RPMI8226 (cell line): ENCODE data around the gene SLC25A2.
"Not testable (repeated sequence)": the region's sequence is repeated elsewhere in the genome, so short reads cannot be mapped to it uniquely, and the experiment has no call there.

ENCODE experiments used
- DNase-seq: peaks from one replicate; pipeline ENCODE4 v3.0.0-alpha.2; 2015

SLC25A2 gene

DNA sequence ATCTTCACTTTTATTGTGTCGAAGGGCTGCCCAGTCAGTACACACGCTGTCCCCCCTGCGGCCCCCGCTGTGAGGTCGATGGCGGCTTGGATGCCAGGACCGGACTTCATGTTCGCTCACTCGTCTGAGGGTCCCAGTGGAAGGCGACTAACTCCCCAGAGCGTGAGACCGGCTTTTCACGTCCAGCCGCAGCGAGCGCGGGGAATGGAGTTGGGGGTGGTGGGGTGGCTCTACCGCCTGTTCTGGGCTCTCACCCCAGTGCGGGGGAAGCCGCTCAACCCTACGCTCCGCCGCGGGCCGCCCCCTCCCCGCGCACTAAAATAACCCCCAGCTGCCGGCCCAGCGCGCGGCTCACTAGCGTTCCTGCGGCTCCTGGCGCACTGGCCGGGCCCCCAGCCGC is at the start of gene SLC25A2:
TSS of gene SLC25A2 (minus strand) at position 294 of the 400 bp plus-strand sequence. CDS start at position 110, 184 bp downstream.
- DNase-seq, result no peak

DNA sequence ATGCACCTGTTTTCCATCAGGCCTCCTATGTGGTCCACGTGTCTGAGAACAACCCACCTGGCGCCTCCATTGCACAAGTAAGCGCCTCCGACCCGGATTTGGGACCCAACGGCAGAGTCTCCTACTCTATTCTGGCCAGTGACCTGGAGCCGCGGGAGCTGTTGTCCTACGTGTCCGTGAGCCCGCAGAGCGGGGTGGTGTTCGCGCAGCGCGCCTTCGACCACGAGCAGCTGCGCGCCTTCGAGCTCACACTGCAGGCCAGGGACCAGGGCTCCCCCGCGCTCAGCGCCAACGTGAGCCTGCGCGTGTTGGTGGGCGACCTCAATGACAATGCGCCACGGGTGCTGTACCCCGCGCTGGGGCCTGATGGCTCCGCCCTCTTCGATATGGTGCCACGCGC is 47.7 kb upstream of the SLC25A2 start:
- no peak for DNase-seq

DNA sequence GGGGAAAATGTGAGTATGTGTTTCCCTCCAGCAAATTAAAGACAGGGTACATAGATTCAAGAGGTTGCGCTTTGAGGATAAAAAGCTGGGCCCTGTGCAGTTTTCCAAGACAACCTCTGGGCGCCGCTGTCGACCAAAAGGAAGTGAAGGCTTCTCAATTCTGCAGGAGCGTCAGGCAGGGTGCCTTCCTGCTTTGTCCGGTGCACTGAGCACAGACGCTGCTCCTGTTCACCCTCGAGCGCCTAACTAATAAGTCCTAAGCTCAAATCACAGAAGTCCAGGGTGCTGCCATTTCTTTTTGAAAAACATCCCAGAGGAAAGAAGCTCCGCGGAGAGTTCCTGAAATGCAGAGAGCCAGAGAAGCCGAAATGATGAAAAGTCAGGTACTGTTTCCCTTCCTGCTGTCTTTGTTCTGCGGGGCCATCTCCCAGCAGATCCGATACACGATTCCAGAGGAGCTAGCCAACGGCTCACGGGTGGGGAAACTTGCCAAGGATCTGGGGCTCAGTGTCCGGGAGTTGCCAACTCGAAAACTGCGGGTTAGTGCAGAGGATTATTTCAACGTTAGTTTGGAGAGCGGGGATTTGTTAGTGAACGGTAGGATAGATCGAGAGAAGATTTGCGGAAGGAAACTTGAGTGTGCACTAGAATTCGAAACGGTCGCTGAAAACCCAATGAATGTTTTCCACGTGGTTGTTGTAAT is 46.2 kb upstream of the SLC25A2 start, which contains the start of gene PCDHGB1:
TSS of gene PCDHGB1 (plus strand) at position 183 of the 703 bp plus-strand sequence. CDS start at position 345, 162 bp downstream.
- DNase-seq, result peak; percentile 77

DNA sequence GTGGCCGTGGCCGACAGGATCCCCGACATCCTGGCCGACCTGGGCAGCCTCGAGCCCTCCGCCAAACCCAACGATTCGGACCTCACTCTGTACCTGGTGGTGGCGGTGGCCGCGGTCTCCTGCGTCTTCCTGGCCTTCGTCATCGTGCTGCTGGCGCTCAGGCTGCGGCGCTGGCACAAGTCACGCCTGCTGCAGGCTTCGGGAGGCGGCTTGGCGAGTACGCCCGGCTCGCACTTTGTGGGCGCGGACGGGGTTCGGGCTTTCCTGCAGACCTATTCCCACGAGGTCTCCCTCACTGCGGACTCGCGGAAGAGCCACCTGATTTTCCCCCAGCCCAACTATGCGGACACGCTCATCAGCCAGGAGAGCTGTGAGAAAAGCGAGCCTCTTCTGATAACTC is 42.2 kb upstream of the SLC25A2 start:
- not testable (repeated sequence) for DNase-seq

DNA sequence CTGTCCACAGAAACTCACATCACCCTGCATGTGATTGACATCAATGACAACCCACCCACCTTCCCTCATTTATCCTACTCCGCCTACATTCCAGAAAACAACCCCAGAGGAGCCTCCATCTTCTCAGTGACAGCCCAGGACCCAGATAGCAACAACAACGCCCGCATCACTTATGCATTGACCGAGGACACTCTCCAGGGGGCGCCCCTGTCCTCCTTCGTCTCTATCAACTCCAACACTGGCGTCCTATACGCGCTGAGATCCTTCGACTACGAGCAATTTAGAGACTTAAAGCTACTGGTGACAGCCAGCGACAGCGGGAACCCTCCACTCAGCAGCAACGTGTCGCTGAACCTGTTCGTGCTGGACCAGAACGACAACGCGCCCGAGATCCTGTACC is 41.5 kb upstream of the SLC25A2 start:
- no peak for DNase-seq

DNA sequence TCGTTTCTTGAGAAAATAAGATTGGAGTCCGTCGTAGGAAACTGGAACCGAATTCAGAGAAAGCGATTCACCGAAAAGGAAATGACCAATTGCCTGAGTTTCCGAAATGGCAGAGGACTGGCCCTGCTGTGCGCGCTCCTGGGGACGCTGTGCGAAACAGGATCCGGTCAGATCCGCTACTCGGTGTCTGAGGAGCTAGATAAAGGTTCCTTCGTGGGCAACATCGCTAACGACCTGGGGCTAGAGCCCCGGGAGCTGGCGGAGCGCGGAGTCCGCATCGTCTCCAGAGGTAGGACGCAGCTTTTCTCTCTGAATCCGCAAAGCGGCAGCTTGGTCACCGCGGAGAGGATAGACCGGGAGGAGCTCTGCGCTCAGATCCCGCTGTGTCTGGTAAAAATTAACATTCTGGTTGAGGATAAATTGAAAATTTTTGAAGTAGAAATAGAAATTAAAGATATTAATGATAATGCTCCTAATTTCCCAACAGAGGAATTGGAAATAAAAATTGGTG is 40.2 kb upstream of the SLC25A2 start:
- no peak for DNase-seq

DNA sequence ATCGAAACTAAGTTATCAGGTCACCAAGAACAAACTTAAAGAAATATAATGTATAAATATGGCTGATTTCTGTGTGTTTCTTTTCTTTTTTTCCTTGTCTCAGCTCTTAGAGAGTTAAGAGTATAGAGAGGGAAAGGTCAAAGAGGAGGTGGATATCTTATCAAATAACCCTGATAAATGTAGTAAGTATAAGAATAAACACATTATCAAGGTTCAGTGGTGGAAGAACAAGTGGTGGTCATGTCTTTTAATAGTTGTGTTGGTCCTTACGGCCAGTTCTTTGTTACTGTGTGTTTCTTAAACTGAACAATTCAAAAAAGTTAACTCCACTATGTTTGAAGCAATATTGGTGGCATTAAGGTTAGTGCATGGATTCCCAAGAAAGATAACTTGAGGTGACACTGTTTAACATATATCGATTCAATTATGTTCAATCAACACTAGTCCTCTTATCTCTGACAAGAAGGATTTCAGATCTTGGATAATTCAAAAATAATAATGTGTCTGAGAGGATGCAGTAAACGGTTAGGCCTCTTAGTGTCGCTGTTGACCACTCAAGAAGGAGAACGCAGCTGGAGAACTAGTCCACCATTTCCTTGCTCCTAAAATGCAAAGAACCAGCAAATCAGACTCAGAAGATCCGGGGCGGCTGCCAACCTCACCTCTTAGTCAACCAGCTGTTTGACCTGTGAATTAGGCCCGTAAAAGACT is 39.5 kb upstream of the SLC25A2 start, which contains the start of gene PCDHGA3:
TSS of gene PCDHGA3 (plus strand) at position 588 of the 711 bp plus-strand sequence. CDS start 205 bp downstream, outside the sequence.
- DNase-seq, result peak; percentile 41

DNA sequence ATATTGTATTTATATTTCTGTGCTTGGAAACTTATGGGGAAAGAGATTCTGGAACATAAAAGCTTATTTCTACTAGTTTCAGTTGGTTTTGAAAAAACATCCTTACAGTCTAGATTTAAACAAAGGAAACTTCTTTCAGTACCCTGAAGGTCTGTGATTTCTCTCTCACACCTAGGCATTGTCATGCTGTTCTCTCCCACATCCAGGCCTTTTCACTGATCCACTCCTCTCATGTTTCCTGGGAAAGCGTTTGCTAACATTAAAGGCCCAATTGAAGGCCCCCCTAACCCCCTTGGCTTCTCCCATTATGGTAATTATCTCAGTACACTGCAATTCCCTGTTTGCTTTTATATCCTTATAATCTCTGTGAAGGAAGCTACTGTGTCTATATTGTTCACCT is 38.9 kb upstream of the SLC25A2 start:
- DNase-seq, result no peak

DNA sequence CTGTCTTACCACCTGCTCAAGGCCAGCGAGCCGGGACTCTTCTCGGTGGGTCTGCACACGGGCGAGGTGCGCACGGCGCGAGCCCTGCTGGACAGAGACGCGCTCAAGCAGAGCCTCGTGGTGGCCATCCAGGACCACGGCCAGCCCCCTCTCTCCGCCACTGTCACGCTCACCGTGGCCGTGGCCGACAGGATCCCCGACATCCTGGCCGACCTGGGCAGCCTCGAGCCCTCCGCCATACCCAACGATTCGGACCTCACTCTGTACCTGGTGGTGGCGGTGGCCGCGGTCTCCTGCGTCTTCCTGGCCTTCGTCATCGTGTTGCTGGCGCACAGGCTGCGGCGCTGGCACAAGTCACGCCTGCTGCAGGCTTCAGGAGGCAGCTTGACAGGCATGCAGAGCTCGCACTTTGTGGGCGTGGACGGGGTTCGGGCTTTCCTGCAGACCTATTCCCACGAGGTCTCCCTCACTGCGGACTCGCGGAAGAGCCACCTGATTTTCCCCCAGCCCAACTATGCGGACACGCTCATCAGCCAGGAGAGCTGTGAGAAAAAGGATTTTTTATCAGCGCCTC is 37.0 kb upstream of the SLC25A2 start:
- DNase-seq, result not testable (repeated sequence)

DNA sequence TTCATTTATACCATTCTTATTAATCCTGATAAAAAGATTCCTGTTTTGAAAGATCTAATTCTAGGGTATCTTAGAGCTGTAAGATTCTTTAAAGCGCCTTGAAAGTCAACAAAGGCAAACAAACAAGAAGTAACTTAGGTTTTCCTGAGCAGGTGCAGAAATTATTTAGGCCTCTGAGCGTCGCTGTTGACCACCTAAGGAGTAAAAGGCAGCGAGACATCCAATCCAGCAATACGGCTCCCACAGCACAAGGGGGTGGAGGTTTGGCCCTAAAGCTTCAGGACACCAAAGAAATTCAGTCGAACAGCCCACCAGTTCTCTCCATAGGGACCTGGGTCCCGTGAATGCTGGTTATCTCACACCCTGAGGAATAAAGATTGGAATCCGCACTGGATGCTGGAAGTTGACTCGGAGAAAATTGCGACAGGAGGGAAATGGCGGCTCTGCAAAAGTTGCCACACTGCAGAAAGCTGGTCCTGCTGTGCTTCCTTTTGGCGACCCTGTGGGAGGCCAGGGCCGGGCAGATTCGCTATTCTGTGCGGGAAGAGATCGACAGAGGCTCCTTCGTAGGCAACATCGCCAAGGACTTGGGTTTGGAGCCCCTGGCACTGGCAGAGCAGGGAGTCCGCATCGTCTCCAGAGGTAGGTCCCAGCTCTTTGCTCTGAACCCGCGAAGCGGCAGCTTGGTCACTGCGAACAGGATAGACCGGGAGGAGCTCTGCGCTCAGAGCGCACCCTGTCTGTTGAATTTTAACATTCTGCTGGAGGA is 34.9 kb upstream of the SLC25A2 start, which contains the start of gene PCDHGA2:
TSS of gene PCDHGA2 (plus strand) at position 223 of the 769 bp plus-strand sequence.
- peak; percentile 65 for DNase-seq

DNA sequence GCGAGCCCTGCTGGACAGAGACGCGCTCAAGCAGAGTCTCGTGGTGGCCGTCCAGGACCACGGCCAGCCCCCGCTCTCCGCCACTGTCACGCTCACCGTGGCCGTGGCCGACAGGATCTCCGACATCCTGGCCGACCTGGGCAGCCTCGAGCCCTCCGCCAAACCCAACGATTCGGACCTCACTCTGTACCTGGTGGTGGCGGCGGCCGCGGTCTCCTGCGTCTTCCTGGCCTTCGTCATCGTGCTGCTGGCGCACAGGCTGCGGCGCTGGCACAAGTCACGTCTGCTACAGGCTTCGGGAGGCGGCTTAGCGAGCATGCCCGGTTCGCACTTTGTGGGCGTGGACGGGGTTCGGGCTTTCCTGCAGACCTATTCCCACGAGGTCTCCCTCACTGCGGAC is 28.7 kb upstream of the SLC25A2 start:
- not testable (repeated sequence) for DNase-seq

DNA sequence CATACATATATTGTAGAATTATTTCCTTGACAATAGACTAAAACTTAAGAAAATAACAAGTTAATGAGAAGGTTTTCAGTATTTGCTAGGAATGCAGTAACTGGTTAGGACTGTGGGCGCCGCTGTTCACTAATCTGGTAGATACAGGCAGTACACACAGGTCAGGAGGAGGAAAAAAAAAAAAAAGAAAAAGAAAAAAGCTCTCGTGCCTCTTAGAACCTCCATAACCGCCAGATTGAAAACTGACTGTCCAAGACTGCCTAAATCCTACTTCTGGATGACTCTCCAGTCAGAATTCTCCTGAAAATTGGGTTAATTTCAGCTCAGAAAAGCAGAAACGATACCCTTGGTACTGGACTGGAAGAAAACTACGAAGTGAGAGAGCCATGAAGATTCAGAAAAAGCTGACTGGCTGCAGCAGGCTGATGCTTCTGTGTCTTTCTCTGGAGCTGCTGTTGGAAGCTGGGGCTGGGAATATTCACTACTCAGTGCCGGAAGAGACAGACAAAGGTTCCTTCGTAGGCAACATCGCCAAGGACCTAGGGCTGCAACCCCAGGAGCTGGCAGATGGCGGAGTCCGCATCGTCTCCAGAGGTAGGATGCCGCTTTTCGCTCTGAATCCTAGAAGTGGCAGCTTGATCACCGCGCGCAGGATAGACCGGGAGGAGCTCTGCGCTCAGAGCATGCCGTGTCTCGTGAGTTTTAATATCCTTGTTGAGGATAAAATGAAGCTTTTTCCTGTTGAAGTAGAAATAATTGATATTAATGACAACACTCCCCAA is 26.6 kb upstream of the SLC25A2 start, which contains the start of gene PCDHGA1:
TSS of gene PCDHGA1 (plus strand) at position 216 of the 782 bp plus-strand sequence.
- peak; percentile 63 for DNase-seq

DNA sequence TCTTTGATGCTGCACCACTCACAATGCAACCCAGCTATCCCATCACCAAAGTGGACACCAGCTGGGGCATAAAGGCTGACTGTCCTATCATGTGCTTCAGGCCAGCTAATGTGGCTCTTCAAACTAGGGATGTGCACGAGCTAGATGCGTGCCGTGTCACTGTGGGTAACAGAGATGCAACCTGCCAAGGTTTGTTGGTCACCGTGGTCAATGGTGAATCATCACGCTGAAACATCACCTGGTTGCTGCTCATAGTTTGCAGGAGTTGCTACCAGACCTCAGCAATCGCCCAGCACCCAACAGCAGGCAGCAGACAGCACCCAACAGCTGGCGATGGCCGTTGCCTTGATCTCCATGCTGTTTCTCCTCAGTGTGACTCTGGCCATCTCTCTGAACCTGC is 24.4 kb upstream of the SLC25A2 start:
- DNase-seq, result no peak

DNA sequence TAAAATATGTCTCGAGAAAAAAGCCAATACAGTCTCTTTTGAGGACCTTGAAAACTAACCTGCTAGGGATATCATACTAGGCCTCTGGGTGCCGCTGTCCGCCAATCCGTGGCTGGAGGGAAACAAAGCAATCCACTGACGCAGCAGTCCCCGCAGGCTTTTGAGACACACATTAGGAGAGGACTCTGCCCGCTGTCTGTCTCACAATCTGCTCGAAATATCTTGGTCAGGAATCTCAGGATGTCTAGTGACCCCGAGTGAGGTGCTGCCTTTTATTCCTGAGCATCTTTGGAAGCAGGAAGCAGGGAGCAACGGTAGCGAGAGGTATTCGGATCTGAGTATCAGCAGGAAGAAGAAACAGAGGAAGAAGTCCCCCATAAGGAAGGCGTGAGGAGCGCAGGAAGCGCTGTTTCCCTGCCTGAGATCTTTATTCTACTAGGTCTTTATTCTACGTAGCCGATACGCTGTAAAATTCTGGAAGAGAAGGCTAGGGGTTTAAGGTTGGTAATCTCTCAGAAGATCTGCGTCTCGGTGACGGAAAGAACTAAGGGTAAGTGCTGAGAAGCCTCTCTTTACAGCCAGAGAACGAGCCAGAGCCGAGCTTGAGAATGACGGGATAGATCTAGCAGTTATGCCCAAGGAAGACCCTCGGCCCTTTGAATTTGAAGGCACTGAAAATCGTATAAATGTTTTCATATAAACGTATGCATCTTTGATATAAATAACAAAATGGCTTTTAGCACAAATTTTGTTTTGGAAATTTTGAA is 22.4 kb upstream of the SLC25A2 start:
- peak; percentile 87 for DNase-seq

DNA sequence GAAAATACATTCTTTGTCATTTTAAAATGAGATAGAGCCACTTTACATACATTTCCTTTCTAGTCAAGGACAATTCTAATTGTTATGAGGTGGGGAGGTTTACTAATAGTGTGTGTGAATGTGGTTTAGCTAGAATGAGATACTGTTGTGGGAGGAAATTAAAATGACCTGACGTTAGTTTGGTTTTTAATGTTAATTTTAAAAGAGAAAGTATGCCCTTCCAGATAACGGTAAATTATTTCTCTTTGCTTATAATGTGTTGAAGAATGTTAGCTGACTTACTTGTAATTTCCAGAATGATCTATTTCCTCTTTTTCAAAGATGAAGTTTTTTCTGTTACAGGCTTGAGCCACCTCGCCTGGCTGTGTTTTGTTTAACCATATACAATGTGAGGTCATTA is 18.4 kb upstream of the SLC25A2 start:
- no peak for DNase-seq

DNA sequence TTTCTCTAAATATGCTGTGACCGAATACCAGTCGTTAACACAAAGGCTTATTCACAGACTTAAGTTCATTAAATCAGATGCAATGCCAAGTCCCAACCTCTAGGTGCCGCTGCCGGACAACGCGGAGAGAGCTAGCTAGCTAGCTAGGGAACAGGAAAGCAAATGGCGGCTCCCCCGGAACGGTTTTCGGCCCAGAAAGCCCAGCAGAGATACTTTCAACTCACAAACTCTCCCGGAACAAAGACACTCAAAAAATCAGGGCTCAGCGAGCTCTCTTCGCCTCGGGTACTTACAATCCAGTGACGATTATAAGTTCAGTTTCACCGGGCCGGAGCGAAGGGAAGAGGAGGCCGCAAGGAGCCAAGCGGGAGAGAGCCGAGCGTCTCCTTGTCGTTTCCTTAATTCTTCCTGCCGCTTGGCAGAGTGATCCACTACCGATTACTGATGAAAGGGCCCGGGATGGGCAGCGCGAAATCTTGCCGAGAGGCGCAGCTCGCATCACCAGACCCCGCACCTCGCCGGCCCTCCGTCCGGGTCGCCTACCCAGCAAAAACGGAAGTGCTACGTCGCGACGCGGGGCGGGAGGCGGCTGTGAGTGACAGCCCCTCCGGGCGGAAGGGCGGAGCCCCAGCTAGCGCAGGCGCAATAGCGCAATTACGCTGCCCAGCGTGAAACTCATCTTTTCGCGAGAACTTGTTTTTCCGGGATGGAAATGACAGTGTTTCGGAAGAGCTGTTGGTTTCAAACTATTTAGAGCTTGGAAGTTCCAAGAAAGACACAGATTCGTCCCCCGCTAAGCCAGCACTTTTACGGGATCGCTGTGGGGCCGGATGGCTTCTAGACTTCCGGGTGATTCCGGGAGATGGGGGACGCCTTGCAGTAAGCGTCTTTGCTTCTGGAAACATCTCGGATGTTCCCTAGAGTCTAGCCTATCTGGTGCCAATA is 16.6 kb upstream of the SLC25A2 start, which contains the start of gene TAF7:
TSS of gene TAF7 (minus strand) at position 560 of the 945 bp plus-strand sequence. CDS start 740 bp downstream, outside the sequence.
- peak; percentile 95 for DNase-seq

DNA sequence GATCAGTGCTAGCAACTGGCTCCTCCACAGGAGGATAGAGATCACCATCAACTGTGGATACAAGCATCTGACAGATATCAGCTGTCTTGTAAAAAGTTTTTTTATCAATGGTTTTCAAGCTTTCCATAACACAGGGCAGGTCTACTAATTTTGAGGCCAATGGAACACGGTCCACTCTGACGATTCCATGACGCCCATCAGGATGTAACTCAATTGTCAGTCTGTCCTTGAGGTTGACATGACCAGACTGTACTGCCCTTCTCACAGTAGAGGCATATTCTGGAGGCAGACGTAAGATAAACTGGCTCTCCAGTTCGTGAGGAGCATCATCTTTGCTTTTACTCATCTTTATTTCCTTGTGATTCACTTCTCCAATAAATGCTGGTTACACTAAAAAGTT is 15.8 kb upstream of the SLC25A2 start:
- no peak for DNase-seq

DNA sequence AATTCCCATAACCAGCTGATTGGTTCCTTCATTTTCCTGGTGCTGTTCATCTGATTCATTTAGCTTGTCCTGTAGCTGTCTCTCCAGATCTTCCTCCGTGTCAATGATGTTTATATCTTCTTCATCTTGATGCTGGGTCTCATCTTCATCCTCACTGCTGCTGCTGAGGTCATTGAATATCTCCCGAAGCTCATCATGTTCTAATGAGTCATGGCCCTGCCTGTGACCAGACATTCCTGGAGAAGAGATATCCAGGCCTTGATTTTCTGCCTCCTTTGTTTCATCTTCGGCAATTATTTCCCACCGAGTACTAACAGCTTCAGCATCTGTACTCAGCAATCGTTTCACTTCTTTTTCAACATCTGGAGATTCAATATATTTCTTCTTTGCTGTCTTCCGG is 15.4 kb upstream of the SLC25A2 start:
- DNase-seq, result no peak

DNA sequence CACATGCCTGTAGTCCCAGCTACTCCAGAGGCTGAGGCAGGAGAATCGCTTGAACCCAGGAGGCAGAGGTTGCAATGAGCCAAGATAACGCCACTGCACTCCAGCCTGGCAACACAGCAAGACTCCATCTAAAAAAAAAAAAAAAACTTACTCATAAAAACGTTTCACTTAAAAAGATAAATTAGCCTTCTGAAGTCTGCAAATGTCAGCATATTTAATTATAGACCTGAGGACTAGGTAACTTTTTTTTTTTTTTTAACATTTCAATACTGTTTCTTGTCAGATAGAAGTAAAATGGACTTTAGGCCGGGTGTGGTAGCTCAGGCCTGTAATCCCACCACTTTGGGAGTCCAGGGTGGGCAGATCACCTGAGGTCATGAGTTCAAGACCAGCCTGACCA is 13.1 kb upstream of the SLC25A2 start:
- DNase-seq, result not testable (repeated sequence)

DNA sequence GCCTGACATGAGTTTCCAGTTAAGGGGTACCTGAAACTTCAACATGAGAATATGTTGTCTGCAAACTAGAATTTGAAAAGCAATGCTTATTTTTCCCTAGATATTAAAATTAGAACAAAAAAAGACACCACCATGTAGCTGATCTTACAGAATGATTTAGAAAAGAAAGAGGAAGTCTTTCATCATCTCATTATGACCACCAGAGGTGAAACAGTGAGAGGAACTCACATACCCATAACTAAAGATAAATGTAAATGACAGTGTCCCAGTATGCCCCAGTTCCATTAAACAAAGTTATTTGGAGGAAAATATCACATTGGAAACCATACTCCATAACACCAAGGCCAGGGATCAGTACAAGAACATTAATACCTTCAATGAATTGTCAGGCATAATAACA is 9.9 kb upstream of the SLC25A2 start:
- no peak for DNase-seq
